Esophagus squamous epithelium (tissue), 5 donors: ENCODE data around the gene BCO1. TPM values are rescaled to one million over a fixed set of nuclear protein-coding genes. Genes with fewer than 3 reads are reported as not detected.
"Not testable (repeated sequence)": the region's sequence is repeated elsewhere in the genome, so short reads cannot be mapped to it uniquely, and the experiment has no call there.

ENCODE experiments used
- DNase-seq: peaks from one replicate; lab custom pipeline; 2025; lab: John Stamatoyannopoulos, UW
- H3K27ac ChIP-seq, 4 donors: fragments of 200-600 bp; sonication (generic); one replicate each; pipeline ENCODE4 v1.5.1; 2016 to 2019; ENCODE audit warnings: mild to moderate bottlenecking in 1 of 4
- H3K27me3 ChIP-seq, 4 donors: fragments of 200-600 bp; sonication (generic); 1 replicate in 3 of 4; 2 replicates in 1 of 4; pipeline versions ENCODE4 v1.5.1 to v1.6.0; 2017 to 2021; ENCODE audit warnings: antibody characterized with exemption in 1 of 4
- H3K36me3 ChIP-seq, 3 donors: fragments of 200-600 bp; sonication (generic); one replicate each; pipeline ENCODE4 v1.5.1; 2016 to 2019
- H3K4me1 ChIP-seq, 3 donors: fragments of 200-600 bp; sonication (generic); one replicate each; pipeline ENCODE4 v1.5.1; 2017 to 2019
- H3K4me3 ChIP-seq, 4 donors: fragments of 200-600 bp; sonication (generic); 1 replicate in 3 of 4; 2 replicates in 1 of 4; pipeline ENCODE4 v1.5.1; 2016 to 2019; ENCODE audit warnings: mild to moderate bottlenecking in 2 of 4, moderate library complexity in 1 of 4
- H3K9me3 ChIP-seq, 3 donors: fragments of 200-600 bp; sonication (generic); one replicate each; pipeline ENCODE4 v1.5.1; 2016 to 2019
- POLR2A ChIP-seq, 4 donors: fragments of 450-650 bp; IDR thresholded peaks; one replicate each; pipeline ENCODE4 v1.6.1; 2017; ENCODE audit warnings: antibody characterized with exemption in 4 of 4, mild to moderate bottlenecking in 4 of 4, moderate library complexity in 3 of 4
- WGBS, 2 donors: methylation state at CpG; one replicate each; pipeline ENCODE4 v1.1.5; 2018; 5-methylcytosine and 5-hydroxymethylcytosine counted together
- intact Hi-C: fragments of 100-400 bp; cut with DNase I; formaldehyde crosslinking; loops from one replicate; pipeline ENCODE4 v1.15.0; 2022
- total RNA-seq, 4 donors: library from RNA; depleted of rRNA; stranded (reverse); fragments of >200 nt; gene quantifications; one replicate each; pipeline ENCODE4 v1.1.0, GENCODE V29; 2016
- TF ChIP-seq, protein P1 (sequence below), 6 experiments: fragments of 450-650 bp in 4 of 6; fragments of 200-600 bp in 2 of 6; sonication (generic) in 2 of 6; IDR thresholded peaks; one replicate each; pipeline ENCODE4 v1.5.1; 2016 to 2019; ENCODE audit warnings: antibody characterized with exemption in 6 of 6, mild to moderate bottlenecking in 4 of 6, moderate library complexity in 4 of 6
- donor health status: DM: yes; HTN: yes; CAD: no.

Gene BCO1
- total RNA-seq, 4 donors from 2014 or later: 0.19 to 0.83 (median 0.59) TPM; not detected in 1

DNA sequence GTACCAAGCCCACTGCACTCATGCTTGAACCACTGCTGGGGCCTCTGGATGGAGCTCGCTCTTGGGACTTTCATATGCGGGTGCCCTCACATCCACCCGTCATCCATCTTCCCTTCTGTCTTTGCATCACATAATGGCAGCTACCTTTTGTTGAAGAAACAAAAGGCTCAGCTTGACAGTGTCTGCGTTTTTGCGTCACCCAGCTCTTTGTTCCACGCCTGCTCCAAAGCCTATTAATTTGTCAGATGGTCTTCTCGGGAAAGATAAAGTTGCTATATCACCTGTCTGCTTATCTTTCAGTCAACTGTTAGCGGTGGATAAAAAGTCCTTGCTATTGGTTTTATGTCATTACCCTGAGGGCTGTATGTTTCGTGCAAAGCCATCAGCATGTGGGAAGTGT, 18.1 kb upstream of the BCO1 start:
- Histone ChIP-seq H3K27ac (no peak overlapping the region), H3K9me3 (no peaks in the 10 kb centered on the region), H3K27me3 (no peaks in the 10 kb centered on the region), H3K36me3 (no peaks in the 10 kb centered on the region), H3K4me1 (no peaks in the 10 kb centered on the region), H3K4me3 (no peak overlapping the region)
- 71 to 79% methylated on average over 9 of the region's 9 CpGs for WGBS, 2 donors
- intact Hi-C loops: no loop called here
- no peak for TF ChIP-seq POLR2A (IDR thresholded peaks at IDR 0.05)
- TF ChIP-seq, protein P1, sequence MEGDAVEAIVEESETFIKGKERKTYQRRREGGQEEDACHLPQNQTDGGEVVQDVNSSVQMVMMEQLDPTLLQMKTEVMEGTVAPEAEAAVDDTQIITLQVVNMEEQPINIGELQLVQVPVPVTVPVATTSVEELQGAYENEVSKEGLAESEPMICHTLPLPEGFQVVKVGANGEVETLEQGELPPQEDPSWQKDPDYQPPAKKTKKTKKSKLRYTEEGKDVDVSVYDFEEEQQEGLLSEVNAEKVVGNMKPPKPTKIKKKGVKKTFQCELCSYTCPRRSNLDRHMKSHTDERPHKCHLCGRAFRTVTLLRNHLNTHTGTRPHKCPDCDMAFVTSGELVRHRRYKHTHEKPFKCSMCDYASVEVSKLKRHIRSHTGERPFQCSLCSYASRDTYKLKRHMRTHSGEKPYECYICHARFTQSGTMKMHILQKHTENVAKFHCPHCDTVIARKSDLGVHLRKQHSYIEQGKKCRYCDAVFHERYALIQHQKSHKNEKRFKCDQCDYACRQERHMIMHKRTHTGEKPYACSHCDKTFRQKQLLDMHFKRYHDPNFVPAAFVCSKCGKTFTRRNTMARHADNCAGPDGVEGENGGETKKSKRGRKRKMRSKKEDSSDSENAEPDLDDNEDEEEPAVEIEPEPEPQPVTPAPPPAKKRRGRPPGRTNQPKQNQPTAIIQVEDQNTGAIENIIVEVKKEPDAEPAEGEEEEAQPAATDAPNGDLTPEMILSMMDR (IDR thresholded peaks at IDR 0.05): no peak
- DNase-seq: no peak

DNA sequence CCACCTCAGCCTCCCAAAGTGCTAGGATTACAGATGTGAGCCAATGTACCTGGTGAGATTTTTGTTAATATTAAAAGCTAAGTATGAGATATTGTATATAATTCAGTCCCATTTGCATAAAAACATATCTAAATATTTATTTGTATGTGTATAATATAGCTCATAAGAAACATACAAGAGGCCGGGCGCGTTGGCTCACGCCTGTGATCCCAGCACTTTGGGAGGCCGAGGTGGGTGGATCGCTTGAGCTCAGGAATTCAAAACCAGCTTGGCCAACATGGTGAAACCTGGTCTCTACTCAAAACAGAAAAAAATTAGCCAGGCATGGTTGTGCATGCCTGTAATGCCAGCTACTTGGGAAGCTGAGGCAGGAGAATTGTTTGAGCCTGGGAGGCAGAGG, 16.8 kb upstream of the BCO1 start:
- Histone ChIP-seq H3K36me3 (no peaks in the 10 kb centered on the region), H3K4me3 (no peak overlapping the region), H3K27ac (no peak overlapping the region), H3K27me3 (no peaks in the 10 kb centered on the region), H3K9me3 (no peaks in the 10 kb centered on the region), H3K4me1 (no peaks in the 10 kb centered on the region)
- 61% methylated on average over 6 of the region's 6 CpGs for WGBS, 2 donors
- no peak for DNase-seq
- intact Hi-C loops: no loop called here
- no peak for TF ChIP-seq POLR2A (IDR thresholded peaks at IDR 0.05)
- TF ChIP-seq, protein P1 (IDR thresholded peaks at IDR 0.05): no peak

DNA sequence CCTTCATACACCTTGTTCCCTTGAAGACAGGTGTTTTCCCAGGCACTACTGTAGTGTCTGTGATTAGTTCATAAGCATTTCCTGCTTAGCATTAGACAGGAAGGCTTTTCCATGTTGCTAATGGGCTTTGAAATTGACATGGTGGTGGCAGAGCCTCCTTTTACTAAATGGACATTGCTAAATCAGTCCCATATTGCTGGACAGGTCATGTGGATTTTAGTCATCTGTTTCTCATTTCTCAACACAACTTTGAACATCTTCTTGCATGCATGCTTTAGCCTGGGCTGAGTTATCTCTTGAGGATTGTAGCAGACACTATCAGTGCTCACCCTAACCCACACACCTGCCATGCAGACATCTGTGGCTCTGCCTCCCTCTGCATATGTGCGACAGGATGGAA, 13.7 kb upstream of the BCO1 start:
- Histone ChIP-seq H3K4me3 (no peak overlapping the region), H3K9me3 (no peaks in the 10 kb centered on the region), H3K27me3 (no peaks in the 10 kb centered on the region), H3K36me3 (no peaks in the 10 kb centered on the region), H3K27ac (no peak overlapping the region), H3K4me1 (no peaks in the 10 kb centered on the region)
- TF ChIP-seq, protein P1 (IDR thresholded peaks at IDR 0.05): no peak
- DNase-seq: no peak
- WGBS, 2 donors: 50% methylated on average over 1 of the region's 1 CpG; no CpG with 5 or more reads in 1 of the 2 donors
- intact Hi-C loops: no loop called here

DNA sequence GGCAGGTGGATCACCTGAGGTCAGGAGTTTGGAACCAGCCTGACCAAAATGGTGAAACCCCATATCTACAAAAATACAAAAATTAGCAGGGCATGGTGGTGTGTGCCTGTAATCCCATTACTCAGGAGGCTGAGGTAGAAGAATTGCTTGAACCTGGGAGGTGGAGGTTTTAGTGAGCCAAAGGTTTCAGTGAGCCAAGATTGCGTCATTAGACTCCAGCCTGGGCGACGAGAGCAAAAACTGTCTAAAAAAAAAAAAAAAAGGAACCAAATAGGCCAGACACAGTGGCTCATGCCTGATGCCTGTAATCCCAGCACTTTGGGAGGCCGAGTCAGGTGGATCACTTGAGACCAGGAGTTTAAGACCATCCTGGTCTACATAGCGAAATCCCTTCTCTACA, 12.8 kb upstream of the BCO1 start:
- 60 to 64% methylated on average over 5 of the region's 5 CpGs for WGBS, 2 donors
- DNase-seq, intact Hi-C loops, H3K27me3 ChIP-seq, H3K4me1 ChIP-seq, H3K9me3 ChIP-seq, H3K4me3 ChIP-seq, H3K36me3 ChIP-seq, H3K27ac ChIP-seq: not testable (repeated sequence)

DNA sequence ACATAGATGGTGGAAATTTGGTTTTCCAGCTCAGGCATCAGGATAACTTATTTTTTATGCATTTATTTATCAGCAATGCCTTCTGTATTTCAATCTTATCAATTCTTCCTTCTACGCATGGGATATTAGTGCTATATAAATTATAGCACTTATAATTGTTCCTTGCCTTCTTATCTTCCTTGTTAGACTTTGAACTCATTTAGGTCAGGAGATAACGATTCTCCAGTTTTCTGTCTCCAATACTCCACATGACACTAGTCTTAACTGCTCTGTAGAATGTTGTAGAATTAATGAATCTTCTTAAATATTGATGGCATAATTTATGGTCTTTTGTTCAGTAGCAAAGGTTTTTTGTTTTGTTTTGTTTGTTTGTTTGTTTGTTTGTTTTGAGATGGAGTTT, 10.7 kb upstream of the BCO1 start:
- Histone ChIP-seq H3K27me3 (peaks cover 0 to 5% (median 0%) of the 10 kb centered on the region in 4 donors), H3K27ac (no peak overlapping the region), H3K9me3 (no peaks in the 10 kb centered on the region), H3K36me3 (no peaks in the 10 kb centered on the region), H3K4me1 (no peaks in the 10 kb centered on the region), H3K4me3 (no peak overlapping the region)
- intact Hi-C loops: no loop called here
- no peak for TF ChIP-seq POLR2A (IDR thresholded peaks at IDR 0.05)
- TF ChIP-seq, protein P1 (IDR thresholded peaks at IDR 0.05): no peak
- no peak for DNase-seq
- WGBS, 2 donors: 88 to 97% methylated on average over 2 of the region's 2 CpGs

DNA sequence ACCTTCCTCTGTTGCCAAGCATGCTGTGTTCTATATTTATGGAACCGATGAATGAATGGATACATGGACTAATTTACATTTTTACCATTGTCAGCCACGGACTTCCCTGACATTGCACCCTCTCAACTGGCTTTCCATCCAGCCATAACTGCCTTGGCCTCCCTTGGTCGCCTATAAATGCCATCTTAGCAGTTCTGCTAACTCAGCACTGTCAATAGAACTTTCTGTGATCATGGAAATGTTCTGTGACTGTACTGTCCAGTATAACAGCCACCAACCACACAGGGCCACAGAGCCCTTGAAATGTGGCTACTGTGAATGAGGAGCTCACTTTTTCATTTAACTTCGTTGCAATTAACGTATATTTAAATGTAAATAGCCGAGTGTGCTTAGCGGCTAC, 8.7 kb upstream of the BCO1 start:
- Histone ChIP-seq H3K4me1 (no peaks in the 10 kb centered on the region), H3K27ac (no peak overlapping the region), H3K9me3 (no peaks in the 10 kb centered on the region), H3K36me3 (no peaks in the 10 kb centered on the region), H3K4me3 (no peak overlapping the region), H3K27me3 (peaks cover 0 to 5% (median 0%) of the 10 kb centered on the region in 4 donors)
- TF ChIP-seq, protein P1 (IDR thresholded peaks at IDR 0.05): no peak
- TF ChIP-seq POLR2A (IDR thresholded peaks at IDR 0.05): no peak
- WGBS, 2 donors: 65 to 72% methylated on average over 6 to 7 of the region's 7 CpGs
- intact Hi-C loops: no loop called here
- no peak for DNase-seq
